ENCODE measurements around the gene C20orf144.

Gene C20orf144

GRCh38 chr20:33654680-33655161 lies 7.4 kb upstream of the C20orf144 start:
- no peak for ATAC-seq (ENCODE audit: low read depth)
- Mint-ChIP-seq H3K4me1 (peaks cover 9% of the 10 kb centered on the region), H3K9me3 (no peaks in the 10 kb centered on the region), H3K27me3 (no peaks in the 10 kb centered on the region), H3K4me3 (no peak overlapping the region), H3K36me3 (peaks cover 2% of the 10 kb centered on the region), H3K27ac (no peak overlapping the region)
- no peak for DNase-seq (ENCODE audit: low spot score in 2 of 2)

- H3K4me3 Mint-ChIP-seq = no peak overlapping the region
- H3K36me3 Mint-ChIP-seq = peaks cover 2% of the 10 kb centered on the region
- no peaks in the 10 kb centered on the region for H3K27me3 Mint-ChIP-seq
- DNase-seq (ENCODE audit: low spot score in 2 of 2) = no peak
- ATAC-seq (ENCODE audit: low read depth) = no peak
- H3K27ac Mint-ChIP-seq = no peak overlapping the region
- H3K9me3 Mint-ChIP-seq = no peaks in the 10 kb centered on the region
- H3K4me1 Mint-ChIP-seq = peaks cover 9% of the 10 kb centered on the region
Observed at GRCh38 chr20:33655164-33655563, 7.0 kb upstream of the C20orf144 start.

- no peaks in the 10 kb centered on the region for H3K9me3 Mint-ChIP-seq
- no peak for DNase-seq (ENCODE audit: low spot score in 2 of 2)
- peaks cover 9% of the 10 kb centered on the region for H3K4me1 Mint-ChIP-seq
- H3K36me3 Mint-ChIP-seq = peaks cover 2% of the 10 kb centered on the region
- ATAC-seq (ENCODE audit: low read depth) = no peak
- no peaks in the 10 kb centered on the region for H3K27me3 Mint-ChIP-seq
- H3K4me3 Mint-ChIP-seq = no peak overlapping the region
- no peak overlapping the region for H3K27ac Mint-ChIP-seq
Observed at GRCh38 chr20:33656010-33656782, 5.9 kb upstream of the C20orf144 start.

GRCh38 chr20:33656783-33657703 lies 5.1 kb upstream of the C20orf144 start:
- Mint-ChIP-seq H3K36me3 (peaks cover 2% of the 10 kb centered on the region), H3K27me3 (no peaks in the 10 kb centered on the region), H3K4me1 (peaks cover 9% of the 10 kb centered on the region), H3K4me3 (no peak overlapping the region), H3K27ac (no peak overlapping the region), H3K9me3 (no peaks in the 10 kb centered on the region)
- ATAC-seq (ENCODE audit: low read depth) (no peak), DNase-seq (ENCODE audit: low spot score in 2 of 2) (no peak)

- H3K4me1 Mint-ChIP-seq = peaks cover 10% of the 10 kb centered on the region
Observed at GRCh38 chr20:33657704-33658095, 4.4 kb upstream of the C20orf144 start.

GRCh38 chr20:33658510-33658909 lies 3.6 kb upstream of the C20orf144 start:
- Mint-ChIP-seq H3K27me3 (no peaks in the 10 kb centered on the region), H3K36me3 (peaks cover 2% of the 10 kb centered on the region), H3K27ac (no peak overlapping the region), H3K9me3 (no peaks in the 10 kb centered on the region), H3K4me3 (no peak overlapping the region), H3K4me1 (peaks cover 10% of the 10 kb centered on the region)
- no peak for DNase-seq (ENCODE audit: low spot score in 2 of 2)
- no peak for ATAC-seq (ENCODE audit: low read depth)

More at GRCh38 chr20:33657704-33658095, 4.4 kb upstream of the C20orf144 start:
- H3K9me3 Mint-ChIP-seq = no peaks in the 10 kb centered on the region
- H3K4me3 Mint-ChIP-seq = no peak overlapping the region
- no peak for ATAC-seq (ENCODE audit: low read depth)
- H3K36me3 Mint-ChIP-seq = peaks cover 2% of the 10 kb centered on the region
- no peaks in the 10 kb centered on the region for H3K27me3 Mint-ChIP-seq
- no peak for DNase-seq (ENCODE audit: low spot score in 2 of 2)
- H3K27ac Mint-ChIP-seq = no peak overlapping the region

- H3K36me3 Mint-ChIP-seq = peaks cover 2% of the 10 kb centered on the region
- no peak overlapping the region for H3K4me3 Mint-ChIP-seq
- no peak for ATAC-seq (ENCODE audit: low read depth)
- no peak for DNase-seq (ENCODE audit: low spot score in 2 of 2)
- peaks cover 7% of the 10 kb centered on the region for H3K4me1 Mint-ChIP-seq
- H3K27me3 Mint-ChIP-seq = no peaks in the 10 kb centered on the region
- H3K9me3 Mint-ChIP-seq = no peaks in the 10 kb centered on the region
- H3K27ac Mint-ChIP-seq = no peak overlapping the region
Observed at GRCh38 chr20:33658929-33659328, 3.2 kb upstream of the C20orf144 start.

GRCh38 chr20:33659341-33660034 lies 2.6 kb upstream of the C20orf144 start:
- H3K9me3 Mint-ChIP-seq = no peaks in the 10 kb centered on the region
- peaks cover 8% of the 10 kb centered on the region for H3K4me1 Mint-ChIP-seq
- peaks cover 2% of the 10 kb centered on the region for H3K36me3 Mint-ChIP-seq
- no peak for DNase-seq (ENCODE audit: low spot score in 2 of 2)
- H3K27me3 Mint-ChIP-seq = no peaks in the 10 kb centered on the region
- H3K27ac Mint-ChIP-seq = no peak overlapping the region
- H3K4me3 Mint-ChIP-seq = no peak overlapping the region
- ATAC-seq (ENCODE audit: low read depth) = no peak

GRCh38 chr20:33660035-33660684 lies 2.0 kb upstream of the C20orf144 start:
- Mint-ChIP-seq H3K27me3 (no peaks in the 10 kb centered on the region), H3K27ac (no peak overlapping the region)

GRCh38 chr20:33660685-33661058 lies 1.5 kb upstream of the C20orf144 start:
- no peak overlapping the region for H3K4me3 Mint-ChIP-seq
- peaks cover 2% of the 10 kb centered on the region for H3K36me3 Mint-ChIP-seq
- H3K27ac Mint-ChIP-seq = no peak overlapping the region
- ATAC-seq (ENCODE audit: low read depth) = no peak
- H3K9me3 Mint-ChIP-seq = no peaks in the 10 kb centered on the region
- no peaks in the 10 kb centered on the region for H3K27me3 Mint-ChIP-seq
- peaks cover 17% of the 10 kb centered on the region for H3K4me1 Mint-ChIP-seq
- no peak for DNase-seq (ENCODE audit: low spot score in 2 of 2)

More at GRCh38 chr20:33660035-33660684, 2.0 kb upstream of the C20orf144 start:
- Mint-ChIP-seq H3K4me3 (no peak overlapping the region), H3K9me3 (no peaks in the 10 kb centered on the region), H3K4me1 (peaks cover 14% of the 10 kb centered on the region), H3K36me3 (peaks cover 2% of the 10 kb centered on the region)
- no peak for DNase-seq (ENCODE audit: low spot score in 2 of 2)
- ATAC-seq (ENCODE audit: low read depth) = no peak

- peak; percentile 63 to 71 for DNase-seq (ENCODE audit: low spot score in 2 of 2)
- Mint-ChIP-seq H3K27me3 (no peaks in the 10 kb centered on the region), H3K9me3 (no peaks in the 10 kb centered on the region)
Observed at GRCh38 chr20:33663161-33664084, 1.3 kb downstream of the C20orf144 start.

GRCh38 chr20:33664085-33664761 lies 2.1 kb downstream of the C20orf144 start:
- Mint-ChIP-seq H3K4me1 (peaks cover 21% of the 10 kb centered on the region), H3K9me3 (no peaks in the 10 kb centered on the region), H3K36me3 (no peaks in the 10 kb centered on the region), H3K4me3 (peak overlapping the region; percentile 86), H3K27ac (peak overlapping the region; percentile 79), H3K27me3 (no peaks in the 10 kb centered on the region)
- ATAC-seq (ENCODE audit: low read depth) = no peak
- no peak for DNase-seq (ENCODE audit: low spot score in 2 of 2)

More at GRCh38 chr20:33663161-33664084, 1.3 kb downstream of the C20orf144 start:
- Mint-ChIP-seq H3K4me1 (peaks cover 21% of the 10 kb centered on the region), H3K27ac (peak overlapping the region; percentile 53), H3K4me3 (peak overlapping the region; percentile 86), H3K36me3 (peaks cover 2% of the 10 kb centered on the region)
- ATAC-seq (ENCODE audit: low read depth) = peak; percentile 57
